Caco-2 (cell line): Measurements from ENCODE around the gene NEDD4. TPM values are rescaled to one million over a fixed set of nuclear protein-coding genes. Genes with fewer than 3 reads are reported as not detected.

Experiments
- BruUV-seq: library from RNA; stranded (reverse); fragments of 400-500 nt; replicated peaks from 2 replicates; lab custom pipeline; 2021; lab: Mats Ljungman, UMichigan
- CTCF ChIA-PET: fragments of 300-600 bp; sonication (Branson Sonifier 250); formaldehyde crosslinking; loops from one replicate; lab custom pipeline; 2022; ENCODE audit warnings: antibody characterized with exemption; lab: Charles Lee
- POLR2A ChIA-PET: fragments of 300-600 bp; sonication (Branson Sonifier 250); formaldehyde crosslinking; loops from one replicate; lab custom pipeline; 2022; ENCODE audit warnings: antibody characterized with exemption; lab: Charles Lee
- DNase-seq, 2 experiments: peaks; one replicate each; pipeline versions ENCODE4 v3.0.0 to v3.0.0-alpha.2; 2020 to 2022
- H3K27me3 ChIP-seq: replicated peaks from 2 replicates; pipeline ENCODE4 v1.6.0; 2011; ENCODE audit warnings: low read length; ENCODE audit not compliant: control insufficient read depth, insufficient read depth
- H3K36me3 ChIP-seq: 2 replicates; pipeline ENCODE4 v1.5.1; 2011; ENCODE audit warnings: low read length; ENCODE audit not compliant: control insufficient read depth, insufficient read depth
- H3K4me1 ChIP-seq: fragments of 250-450 bp; sonication (Bioruptor Pico); 2 replicates; pipeline ENCODE4 v1.5.1; 2020; ENCODE audit warnings: mild to moderate bottlenecking
- H3K4me3 ChIP-seq: 2 replicates; pipeline ENCODE4 v1.5.1; 2011; ENCODE audit warnings: low read depth, mild to moderate bottlenecking, control low read depth, low read length
- H3K9me3 ChIP-seq: fragments of 250-450 bp; sonication (Bioruptor Pico); 2 replicates; pipeline ENCODE4 v1.5.1; 2020; ENCODE audit warnings: mild to moderate bottlenecking, moderate library complexity
- H3K27ac Mint-ChIP-seq: one replicate; pipeline ENCODE4 v1.8.0; 2022; ENCODE audit warnings: mixed read lengths; ENCODE audit not compliant: unreplicated experiment
- H3K27me3 Mint-ChIP-seq: one replicate; pipeline ENCODE4 v1.8.0; 2022; ENCODE audit warnings: mixed read lengths; ENCODE audit not compliant: insufficient read depth, unreplicated experiment
- H3K36me3 Mint-ChIP-seq: one replicate; pipeline ENCODE4 v1.8.0; 2022; ENCODE audit warnings: mild to moderate bottlenecking, mixed read lengths; ENCODE audit not compliant: insufficient read depth, unreplicated experiment
- H3K4me1 Mint-ChIP-seq: one replicate; pipeline ENCODE4 v1.8.0; 2022; ENCODE audit warnings: low read depth, mixed read lengths; ENCODE audit not compliant: unreplicated experiment
- H3K4me3 Mint-ChIP-seq: one replicate; pipeline ENCODE4 v1.8.0; 2022; ENCODE audit warnings: mild to moderate bottlenecking, moderate library complexity, mixed read lengths; ENCODE audit not compliant: unreplicated experiment
- H3K9me3 Mint-ChIP-seq: one replicate; pipeline ENCODE4 v1.8.0; 2022; ENCODE audit warnings: mixed read lengths; ENCODE audit not compliant: unreplicated experiment
- CTCF ChIP-seq, 2 experiments: fragments of 200-600 bp in 1 of 2; IDR thresholded peaks; 1 replicate in 1 of 2; 2 replicates in 1 of 2; pipeline versions ENCODE4 v1.5.1 to v1.8.0; 2011 to 2022; ENCODE audit warnings: antibody characterized with exemption in 1 of 2, control low read depth in 1 of 2, inconsistent platforms in 1 of 2, low read depth in 1 of 2, low read length in 1 of 2, mild to moderate bottlenecking in 1 of 2, moderate library complexity in 1 of 2; ENCODE audit not compliant: insufficient read depth in 1 of 2, severe bottlenecking in 1 of 2, unreplicated experiment in 1 of 2
- intact Hi-C: fragments of 100-400 bp; cut with micrococcal nuclease; formaldehyde crosslinking; loops from one replicate; pipeline ENCODE4 v1.10.0; 2022; ENCODE audit not compliant: unreplicated experiment
- total RNA-seq: library from RNA; stranded (reverse); gene quantifications from 2 replicates; pipeline ENCODE4 v1.2.3, GENCODE V29; 2022

The NEDD4 gene
- total RNA-seq, 1 experiment from 2014 or later = 33.9 TPM

GRCh38 chr15:55827955-55828354 is 165.5 kb downstream of the NEDD4 start:
- no peak overlapping the region for H3K4me3 Mint-ChIP-seq
- no peaks in the 10 kb centered on the region for H3K9me3 ChIP-seq
- no peaks in the 10 kb centered on the region for H3K36me3 ChIP-seq
- ChIA-PET POLR2A (no interaction called here), CTCF (no interaction called here)
- TF ChIP-seq CTCF (IDR thresholded peaks at IDR 0.05; ENCODE audit: insufficient read depth in 1 of 2, low read depth in 1 of 2, low read length in 1 of 2, severe bottlenecking in 1 of 2, unreplicated experiment in 1 of 2) = no peak
- no peak for DNase-seq
- no peak overlapping the region for H3K4me3 ChIP-seq
- no peaks in the 10 kb centered on the region for H3K4me1 Mint-ChIP-seq
- no peak overlapping the region for H3K27ac Mint-ChIP-seq
- H3K27me3 Mint-ChIP-seq = no peaks in the 10 kb centered on the region
- H3K27me3 ChIP-seq = no peaks in the 10 kb centered on the region
- H3K9me3 Mint-ChIP-seq = no peaks in the 10 kb centered on the region
- H3K4me1 ChIP-seq = no peaks in the 10 kb centered on the region
- no peaks in the 10 kb centered on the region for H3K36me3 Mint-ChIP-seq
- intact Hi-C loops = no loop called here
- BruUV-seq = no TSS peak

GRCh38 chr15:55827204-55827603 is 166.2 kb downstream of the NEDD4 start:
- ChIA-PET CTCF (no interaction called here), POLR2A (no interaction called here)
- no peaks in the 10 kb centered on the region for H3K4me1 ChIP-seq
- H3K9me3 ChIP-seq = no peaks in the 10 kb centered on the region
- Mint-ChIP-seq H3K36me3 (no peaks in the 10 kb centered on the region), H3K27me3 (no peaks in the 10 kb centered on the region), H3K4me3 (no peak overlapping the region), H3K27ac (no peak overlapping the region), H3K9me3 (no peaks in the 10 kb centered on the region), H3K4me1 (no peaks in the 10 kb centered on the region)
- no TSS peak for BruUV-seq
- H3K27me3 ChIP-seq = no peaks in the 10 kb centered on the region
- intact Hi-C loops = no loop called here
- no peaks in the 10 kb centered on the region for H3K36me3 ChIP-seq
- no peak for TF ChIP-seq CTCF (IDR thresholded peaks at IDR 0.05; ENCODE audit: insufficient read depth in 1 of 2, low read depth in 1 of 2, low read length in 1 of 2, severe bottlenecking in 1 of 2, unreplicated experiment in 1 of 2)
- H3K4me3 ChIP-seq = no peak overlapping the region
- DNase-seq = no peak

- H3K36me3 Mint-ChIP-seq = no peaks in the 10 kb centered on the region
- no peak overlapping the region for H3K27ac Mint-ChIP-seq
- H3K4me1 Mint-ChIP-seq = no peaks in the 10 kb centered on the region
- H3K27me3 Mint-ChIP-seq = no peaks in the 10 kb centered on the region
- H3K4me1 ChIP-seq = no peaks in the 10 kb centered on the region
- H3K9me3 ChIP-seq = no peaks in the 10 kb centered on the region
- H3K36me3 ChIP-seq = no peaks in the 10 kb centered on the region
- no TSS peak for BruUV-seq
- H3K4me3 Mint-ChIP-seq = no peak overlapping the region
- TF ChIP-seq CTCF (IDR thresholded peaks at IDR 0.05; ENCODE audit: insufficient read depth in 1 of 2, low read depth in 1 of 2, low read length in 1 of 2, severe bottlenecking in 1 of 2, unreplicated experiment in 1 of 2) = no peak
- no peak overlapping the region for H3K4me3 ChIP-seq
- ChIA-PET POLR2A (no interaction called here), CTCF (no interaction called here)
- H3K27me3 ChIP-seq = no peaks in the 10 kb centered on the region
- H3K9me3 Mint-ChIP-seq = no peaks in the 10 kb centered on the region
- no peak for DNase-seq
- intact Hi-C loops = no loop called here
These were observed 168.4 kb downstream of the NEDD4 start for GRCh38 chr15:55824857-55825613.
